Measurements from ENCODE around the gene PTPRG.

Gene PTPRG

DNA sequence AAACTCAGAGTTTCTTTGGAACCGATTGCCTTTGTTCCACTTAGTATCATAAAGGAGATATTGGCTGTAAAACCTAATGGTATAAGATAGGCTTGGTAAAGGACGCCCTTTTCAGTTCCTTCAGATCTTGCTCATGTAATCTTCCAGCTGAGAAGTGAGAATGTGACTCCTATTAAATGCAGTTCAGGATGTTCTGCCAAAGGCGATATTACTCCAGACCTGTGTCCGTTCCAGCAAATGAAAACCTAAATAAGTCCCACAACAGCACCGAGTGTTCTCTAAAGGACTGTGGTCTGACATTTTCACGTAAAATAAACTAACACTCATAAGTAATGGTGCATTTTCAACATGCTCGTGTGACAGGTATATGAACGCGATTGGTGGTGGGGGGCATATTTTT, 535.8 kb downstream of the PTPRG start:
- TF ChIP-seq, protein P1, sequence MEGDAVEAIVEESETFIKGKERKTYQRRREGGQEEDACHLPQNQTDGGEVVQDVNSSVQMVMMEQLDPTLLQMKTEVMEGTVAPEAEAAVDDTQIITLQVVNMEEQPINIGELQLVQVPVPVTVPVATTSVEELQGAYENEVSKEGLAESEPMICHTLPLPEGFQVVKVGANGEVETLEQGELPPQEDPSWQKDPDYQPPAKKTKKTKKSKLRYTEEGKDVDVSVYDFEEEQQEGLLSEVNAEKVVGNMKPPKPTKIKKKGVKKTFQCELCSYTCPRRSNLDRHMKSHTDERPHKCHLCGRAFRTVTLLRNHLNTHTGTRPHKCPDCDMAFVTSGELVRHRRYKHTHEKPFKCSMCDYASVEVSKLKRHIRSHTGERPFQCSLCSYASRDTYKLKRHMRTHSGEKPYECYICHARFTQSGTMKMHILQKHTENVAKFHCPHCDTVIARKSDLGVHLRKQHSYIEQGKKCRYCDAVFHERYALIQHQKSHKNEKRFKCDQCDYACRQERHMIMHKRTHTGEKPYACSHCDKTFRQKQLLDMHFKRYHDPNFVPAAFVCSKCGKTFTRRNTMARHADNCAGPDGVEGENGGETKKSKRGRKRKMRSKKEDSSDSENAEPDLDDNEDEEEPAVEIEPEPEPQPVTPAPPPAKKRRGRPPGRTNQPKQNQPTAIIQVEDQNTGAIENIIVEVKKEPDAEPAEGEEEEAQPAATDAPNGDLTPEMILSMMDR (IDR thresholded peaks at IDR 0.05), result no peak
- Mint-ChIP-seq H3K9me3 (no peaks in the 10 kb centered on the region), H3K4me3 (no peak overlapping the region), H3K27me3 (ENCODE audit: low read depth, poor library complexity) (no peaks in the 10 kb centered on the region), H3K27ac (no peak overlapping the region), H3K4me1 (peaks cover 21% of the 10 kb centered on the region), H3K36me3 (ENCODE audit: low read depth) (peaks cover 8% of the 10 kb centered on the region)
- DNase-seq, result no peak

DNA sequence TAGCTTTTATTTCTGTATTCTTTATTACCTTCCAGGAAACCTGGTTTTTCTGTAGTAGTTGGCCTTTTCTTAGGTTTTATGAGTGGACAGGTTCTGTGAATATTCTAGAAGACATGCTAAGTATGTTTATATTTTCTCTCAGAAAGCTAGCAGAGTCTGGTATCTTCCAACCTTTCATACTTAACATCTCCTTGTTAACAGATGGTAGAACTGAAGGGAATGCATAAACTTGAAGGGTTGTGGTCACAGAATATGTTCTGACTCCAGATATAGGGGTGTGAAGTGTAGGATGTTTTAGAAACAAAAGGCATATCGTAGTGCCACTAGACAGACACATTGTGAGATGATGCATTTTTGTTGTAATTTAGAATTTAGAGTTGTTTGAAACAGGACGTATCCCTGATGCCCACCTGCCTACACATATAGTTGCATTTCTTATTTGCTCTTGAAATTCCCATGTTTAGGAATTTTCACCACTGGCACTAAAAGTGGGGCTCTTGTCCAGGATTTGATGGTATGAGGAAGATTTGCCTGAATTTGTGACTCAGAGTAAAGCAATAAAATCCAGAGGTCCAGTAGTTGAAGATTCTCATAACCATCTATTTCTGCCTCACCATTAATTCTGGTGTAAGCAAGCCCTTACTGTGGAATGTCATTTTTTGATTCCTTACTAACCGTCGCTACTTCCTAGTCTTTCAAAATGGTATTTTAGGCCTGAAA, 537.4 kb downstream of the PTPRG start:
- H3K4me3 Mint-ChIP-seq, result no peak overlapping the region
- no peaks in the 10 kb centered on the region for H3K27me3 Mint-ChIP-seq (ENCODE audit: low read depth, poor library complexity)
- no peak for DNase-seq
- TF ChIP-seq, protein P1 (IDR thresholded peaks at IDR 0.05), result no peak
- H3K9me3 Mint-ChIP-seq, result no peaks in the 10 kb centered on the region
- H3K27ac Mint-ChIP-seq, result no peak overlapping the region
- no peaks in the 10 kb centered on the region for H3K36me3 Mint-ChIP-seq (ENCODE audit: low read depth)
- H3K4me1 Mint-ChIP-seq, result peaks cover 34% of the 10 kb centered on the region

DNA sequence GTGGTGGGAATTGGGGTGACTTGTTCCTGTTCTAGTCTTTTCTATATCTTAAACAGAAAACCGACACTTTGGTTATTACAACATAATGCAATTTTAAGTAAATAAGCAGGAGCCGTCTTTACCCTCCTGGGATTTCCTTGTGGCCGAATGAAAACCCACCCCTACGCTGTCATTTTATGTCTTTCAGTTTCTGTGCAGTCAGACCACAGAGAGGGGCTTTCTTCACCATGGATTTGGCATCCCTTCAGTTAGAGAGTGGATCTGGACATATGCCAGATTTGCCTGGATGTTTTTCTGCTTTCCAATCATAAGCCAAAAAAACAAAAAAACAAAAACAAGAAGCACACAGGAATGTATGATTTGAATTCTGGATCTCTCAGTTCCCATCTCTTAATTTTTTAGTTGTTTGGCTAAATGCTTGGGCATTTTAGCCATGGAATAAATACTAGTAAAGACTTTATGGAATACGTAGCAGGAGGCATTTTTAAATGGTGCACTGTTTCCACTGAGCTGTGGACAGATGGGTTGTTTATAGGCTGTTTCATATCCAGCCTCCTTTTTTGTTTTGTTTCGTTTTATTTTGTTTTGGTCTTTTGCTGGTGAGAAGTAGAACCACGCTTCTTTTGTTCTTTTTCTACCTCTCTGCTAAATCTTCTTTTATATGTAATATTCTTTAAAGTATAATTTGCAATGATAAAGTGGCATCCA, 539.1 kb downstream of the PTPRG start:
- no peak for DNase-seq
- H3K4me3 Mint-ChIP-seq, result no peak overlapping the region
- H3K36me3 Mint-ChIP-seq (ENCODE audit: low read depth), result no peaks in the 10 kb centered on the region
- H3K9me3 Mint-ChIP-seq, result no peaks in the 10 kb centered on the region
- TF ChIP-seq, protein P1 (IDR thresholded peaks at IDR 0.05), result no peak
- peaks cover 28% of the 10 kb centered on the region for H3K4me1 Mint-ChIP-seq
- peak overlapping the region; percentile 15 for H3K27ac Mint-ChIP-seq
- no peaks in the 10 kb centered on the region for H3K27me3 Mint-ChIP-seq (ENCODE audit: low read depth, poor library complexity)

DNA sequence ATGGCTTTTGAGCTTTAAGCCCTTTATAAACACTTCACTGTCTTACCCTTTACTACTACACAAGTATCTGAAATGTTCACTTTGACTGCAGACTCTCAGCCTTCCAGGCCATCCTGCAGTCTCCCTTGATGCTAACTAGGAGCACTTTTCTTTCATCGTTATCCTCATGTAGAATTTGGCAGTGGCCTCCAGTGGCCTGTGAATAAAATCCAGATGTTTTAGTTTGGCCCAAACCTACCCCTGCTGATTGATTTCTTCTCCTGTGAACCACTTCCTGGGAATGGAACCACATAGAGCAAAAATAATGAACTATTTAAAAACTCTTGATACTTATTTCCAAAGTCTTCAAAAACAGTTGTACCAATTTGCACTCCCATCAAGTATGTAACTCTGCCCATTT, 540.1 kb downstream of the PTPRG start:
- Mint-ChIP-seq H3K4me3 (no peak overlapping the region), H3K9me3 (peaks cover 3% of the 10 kb centered on the region), H3K27ac (no peak overlapping the region), H3K27me3 (ENCODE audit: low read depth, poor library complexity) (no peaks in the 10 kb centered on the region), H3K36me3 (ENCODE audit: low read depth) (peaks cover 7% of the 10 kb centered on the region), H3K4me1 (peaks cover 21% of the 10 kb centered on the region)
- TF ChIP-seq, protein P1 (IDR thresholded peaks at IDR 0.05), result no peak
- DNase-seq, result no peak

DNA sequence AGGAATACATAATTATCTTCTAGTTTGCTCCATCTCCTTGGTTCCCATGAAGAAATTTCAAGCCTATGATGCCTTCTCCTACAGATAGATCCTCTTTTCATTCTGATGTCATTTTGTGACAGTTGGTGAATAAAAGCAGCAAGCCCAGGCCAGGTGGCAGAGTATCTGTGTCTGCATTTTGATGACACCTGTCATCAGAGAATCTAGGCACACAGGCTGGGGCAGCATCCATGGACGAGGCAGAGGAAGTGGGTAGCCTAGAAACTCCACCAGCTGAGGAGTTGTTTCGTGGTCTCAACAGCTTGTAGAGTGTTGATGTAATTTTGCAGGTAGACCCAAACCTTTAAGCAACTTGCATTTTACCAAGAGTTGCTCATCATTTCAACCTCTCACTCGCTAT, 542.2 kb downstream of the PTPRG start:
- H3K4me1 Mint-ChIP-seq, result peaks cover 21% of the 10 kb centered on the region
- peaks cover 15% of the 10 kb centered on the region for H3K9me3 Mint-ChIP-seq
- no peak for DNase-seq
- no peak overlapping the region for H3K27ac Mint-ChIP-seq
- H3K27me3 Mint-ChIP-seq (ENCODE audit: low read depth, poor library complexity), result no peaks in the 10 kb centered on the region
- TF ChIP-seq, protein P1 (IDR thresholded peaks at IDR 0.05), result no peak
- peaks cover 20% of the 10 kb centered on the region for H3K36me3 Mint-ChIP-seq (ENCODE audit: low read depth)
- H3K4me3 Mint-ChIP-seq, result no peak overlapping the region

All from nephron progenitor cell (in vitro differentiated cells).